ENCODE measurements around the gene HNRNPF.

DNA sequence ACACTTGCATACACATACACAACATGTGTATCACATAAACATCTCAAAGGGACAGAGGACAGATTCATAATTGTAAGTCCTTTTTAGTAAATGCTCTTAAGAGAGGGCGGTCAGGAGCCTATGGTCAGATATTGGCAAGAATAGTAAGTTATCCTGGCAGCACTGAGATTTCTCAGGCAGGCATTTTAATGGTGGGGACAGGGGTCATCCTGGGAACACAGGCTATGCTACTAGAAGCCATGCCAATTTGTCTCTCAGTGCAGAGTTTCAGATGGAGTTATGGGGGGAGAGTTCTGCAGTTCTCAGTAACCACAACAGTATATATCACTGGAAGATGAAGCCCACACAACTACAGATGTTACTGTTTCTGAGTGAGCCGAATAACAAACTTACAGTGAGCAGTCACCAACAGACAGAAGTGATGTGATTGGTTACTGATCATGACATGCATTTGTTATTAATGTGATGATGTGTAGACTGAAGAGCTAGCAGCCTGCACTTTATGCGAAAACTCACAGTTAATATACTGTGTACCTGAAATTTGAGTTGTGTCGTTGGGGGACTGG, 44.4 kb upstream of the HNRNPF start:
- TF ChIP-seq, protein P1, sequence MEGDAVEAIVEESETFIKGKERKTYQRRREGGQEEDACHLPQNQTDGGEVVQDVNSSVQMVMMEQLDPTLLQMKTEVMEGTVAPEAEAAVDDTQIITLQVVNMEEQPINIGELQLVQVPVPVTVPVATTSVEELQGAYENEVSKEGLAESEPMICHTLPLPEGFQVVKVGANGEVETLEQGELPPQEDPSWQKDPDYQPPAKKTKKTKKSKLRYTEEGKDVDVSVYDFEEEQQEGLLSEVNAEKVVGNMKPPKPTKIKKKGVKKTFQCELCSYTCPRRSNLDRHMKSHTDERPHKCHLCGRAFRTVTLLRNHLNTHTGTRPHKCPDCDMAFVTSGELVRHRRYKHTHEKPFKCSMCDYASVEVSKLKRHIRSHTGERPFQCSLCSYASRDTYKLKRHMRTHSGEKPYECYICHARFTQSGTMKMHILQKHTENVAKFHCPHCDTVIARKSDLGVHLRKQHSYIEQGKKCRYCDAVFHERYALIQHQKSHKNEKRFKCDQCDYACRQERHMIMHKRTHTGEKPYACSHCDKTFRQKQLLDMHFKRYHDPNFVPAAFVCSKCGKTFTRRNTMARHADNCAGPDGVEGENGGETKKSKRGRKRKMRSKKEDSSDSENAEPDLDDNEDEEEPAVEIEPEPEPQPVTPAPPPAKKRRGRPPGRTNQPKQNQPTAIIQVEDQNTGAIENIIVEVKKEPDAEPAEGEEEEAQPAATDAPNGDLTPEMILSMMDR (IDR thresholded peaks at IDR 0.05): no peak
- TF ChIP-seq POLR2A (IDR thresholded peaks at IDR 0.05): no peak
